NCI-H146 (cell line): ENCODE measurements around the gene FBXO41.

ENCODE experiments used
- DNase-seq: peaks from one replicate; lab custom pipeline; 2025; lab: John Stamatoyannopoulos, UW

FBXO41 gene

GRCh38 chr2:73210696-73211095 is 73.6 kb downstream of the FBXO41 start:
- DNase-seq: no peak

GRCh38 chr2:73210019-73210418 is 74.3 kb downstream of the FBXO41 start:
- DNase-seq: no peak

DNA sequence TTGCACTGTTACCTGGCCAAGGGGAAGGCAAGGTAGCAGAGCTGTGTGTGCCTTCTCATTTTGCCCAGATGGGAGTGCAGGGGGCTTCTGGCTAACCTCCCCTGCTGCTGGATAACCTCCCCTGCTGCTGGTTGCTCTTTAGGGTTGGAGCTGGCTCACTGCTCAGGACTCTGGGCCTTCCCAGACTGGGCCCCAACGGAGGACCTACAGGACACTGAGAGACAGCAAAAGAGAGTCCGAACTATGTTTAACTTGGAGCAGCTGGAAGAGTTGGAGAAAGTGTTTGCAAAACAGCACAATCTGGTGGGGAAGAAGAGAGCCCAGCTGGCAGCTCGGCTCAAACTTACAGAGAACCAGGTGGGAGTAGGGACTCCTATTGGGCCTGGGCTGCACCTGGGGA is 76.0 kb downstream of the FBXO41 start:
- DNase-seq: no peak

DNA sequence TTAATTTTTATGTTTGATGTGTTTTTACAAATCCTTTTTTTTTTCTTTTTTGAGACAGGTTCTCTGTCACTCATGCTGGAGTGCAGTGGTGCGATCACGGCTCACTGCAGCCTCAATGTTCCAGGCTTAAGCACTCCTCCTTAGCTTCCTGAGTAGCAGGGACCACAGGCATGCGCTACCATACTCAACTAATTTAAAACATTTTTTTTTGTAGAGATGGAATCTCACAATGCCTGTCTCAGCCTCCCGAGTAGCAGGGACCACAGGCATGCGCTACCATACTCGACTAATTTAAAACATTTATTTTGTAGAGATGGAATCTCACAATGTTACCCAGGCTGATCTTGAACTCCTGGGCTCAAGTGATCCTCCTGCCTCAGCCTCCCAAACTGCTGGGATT is 78.7 kb downstream of the FBXO41 start:
- no peak for DNase-seq
